ENCODE measurements around the gene FGD3.
"Not testable (repeated sequence)": the region's sequence is repeated elsewhere in the genome, so short reads cannot be mapped to it uniquely, and the experiment has no call there.

The FGD3 gene

DNA sequence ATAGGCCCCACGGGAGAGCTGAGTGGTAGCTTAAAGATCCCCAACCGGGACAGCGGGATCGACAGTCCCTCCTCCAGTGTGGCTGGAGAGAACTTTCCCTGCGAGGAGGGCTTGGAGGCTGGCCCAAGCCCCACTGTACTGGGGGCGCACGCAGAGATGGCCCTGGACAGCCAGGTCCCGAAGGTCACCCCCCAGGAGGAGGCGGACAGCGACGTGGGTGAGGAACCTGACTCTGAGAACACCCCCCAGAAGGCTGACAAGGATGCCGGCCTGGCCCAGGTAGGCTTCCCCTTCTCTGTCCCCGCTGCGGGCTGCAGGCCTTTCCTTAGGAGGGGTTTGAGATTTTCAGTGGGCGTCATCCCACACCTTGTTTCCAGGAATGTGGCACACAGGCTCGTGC, 29.1 kb downstream of the FGD3 start:
- DNase-seq = no peak

DNA sequence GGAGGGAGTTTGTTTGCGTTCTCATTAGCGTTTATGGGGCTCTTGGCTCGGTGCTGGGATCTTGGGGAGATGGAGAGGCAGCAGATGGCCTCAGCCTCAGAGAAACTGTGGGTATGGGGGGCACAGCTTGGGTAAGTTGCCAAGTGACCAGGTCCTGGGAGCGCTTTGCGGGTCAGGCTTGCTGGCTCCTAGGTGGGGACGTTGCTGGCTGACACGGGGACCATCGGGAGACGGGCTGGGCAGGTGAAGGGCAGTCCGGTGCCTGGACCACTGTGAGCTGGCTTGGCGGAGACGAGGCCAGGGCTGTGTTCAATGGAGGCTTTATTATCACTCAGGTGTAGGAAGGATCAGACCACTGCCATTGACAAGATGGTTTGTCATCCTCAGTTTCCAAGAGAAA, 30.0 kb downstream of the FGD3 start:
- no peak for DNase-seq

DNA sequence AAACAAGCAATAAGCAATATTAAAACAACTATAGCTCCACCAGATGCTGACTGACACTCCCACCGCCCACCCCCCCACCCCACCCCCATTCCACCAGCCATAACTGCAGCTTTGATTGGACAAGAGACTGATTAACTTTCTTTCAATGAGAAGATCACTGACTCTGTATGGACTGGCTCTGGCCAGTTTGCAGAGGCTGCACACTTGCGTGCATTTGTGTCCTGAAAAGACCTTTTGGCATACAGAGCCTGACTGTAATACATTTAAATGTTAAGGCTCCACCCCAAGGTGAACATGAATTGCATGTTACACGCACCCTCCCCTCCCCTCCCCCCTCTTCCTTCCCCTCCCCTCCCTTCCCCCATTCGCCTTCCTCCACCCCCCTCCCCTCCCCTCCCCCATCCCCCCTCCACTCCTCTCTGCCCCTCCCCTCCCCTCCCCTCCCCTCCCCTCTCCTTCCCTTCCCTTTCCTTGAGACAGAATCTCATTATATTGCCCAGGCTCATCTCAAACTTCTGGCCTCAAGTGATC, 31.1 kb downstream of the FGD3 start:
- DNase-seq = no peak

DNA sequence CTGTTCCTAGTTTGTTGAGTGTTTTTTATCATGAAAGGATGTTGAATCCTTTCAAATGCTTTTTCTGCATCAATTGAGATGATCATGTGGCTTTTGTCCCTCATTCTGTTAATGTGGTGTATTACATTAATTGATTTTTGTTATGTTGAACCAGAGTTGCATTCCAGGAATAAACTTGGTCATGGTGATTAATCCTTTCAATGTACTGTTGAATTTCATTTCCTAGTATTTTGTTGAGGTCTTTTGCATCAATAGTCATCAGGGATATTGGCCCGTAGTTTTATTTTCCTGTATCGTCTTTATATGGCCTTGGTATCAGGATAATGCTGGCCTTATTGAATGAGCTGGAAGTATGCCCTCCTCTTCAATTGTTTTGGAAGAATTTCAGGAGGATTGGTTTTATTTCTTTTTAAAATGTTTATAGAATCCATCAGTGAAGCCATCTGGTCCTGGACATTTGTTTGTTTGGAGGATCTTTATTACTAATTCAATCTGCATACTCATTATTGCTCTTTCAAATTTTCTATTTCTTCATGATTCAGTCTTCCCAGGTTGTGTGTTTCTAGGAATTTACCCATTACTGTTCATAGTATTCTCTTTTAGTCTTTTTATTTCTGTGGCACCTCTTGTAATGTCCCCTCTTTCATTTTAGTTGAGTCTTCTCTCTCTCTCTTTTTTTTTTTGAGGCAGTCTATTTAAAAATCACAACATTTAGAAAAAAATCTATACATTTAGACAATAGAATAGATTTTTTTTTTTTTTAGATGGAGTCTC, 32.1 kb downstream of the FGD3 start:
- DNase-seq = no peak

DNA sequence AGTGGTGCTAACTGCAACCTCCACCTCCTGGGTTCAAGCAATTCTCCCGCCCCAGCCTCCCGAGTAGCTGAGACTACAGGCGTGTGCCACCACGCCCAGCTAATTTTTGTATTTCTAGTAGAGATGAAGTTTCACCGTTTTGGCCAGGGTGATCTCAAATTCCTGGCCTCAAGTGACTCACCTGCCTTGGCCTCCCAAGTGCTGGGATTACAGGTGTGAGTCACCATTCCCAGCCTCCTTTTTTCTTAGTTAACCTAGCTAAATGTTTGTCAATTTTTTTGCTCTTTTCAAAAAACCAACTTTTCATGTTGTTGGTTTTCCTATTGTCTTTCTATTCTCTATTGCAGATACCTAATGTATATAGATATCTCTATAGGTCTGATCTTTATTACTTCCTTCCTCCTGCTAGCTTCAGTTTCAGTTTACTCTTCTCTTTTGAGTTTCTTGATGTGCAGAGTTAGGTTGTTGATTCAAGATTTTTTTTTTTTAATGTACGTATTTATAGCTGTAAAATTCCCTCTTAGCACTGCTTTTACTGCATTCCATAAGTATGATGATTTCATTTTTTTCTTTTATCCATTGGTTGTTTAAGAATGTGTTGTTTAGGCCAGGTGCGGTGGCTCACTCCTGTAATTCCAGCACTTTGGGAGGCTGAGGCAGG, 32.9 kb downstream of the FGD3 start:
- no peak for DNase-seq

DNA sequence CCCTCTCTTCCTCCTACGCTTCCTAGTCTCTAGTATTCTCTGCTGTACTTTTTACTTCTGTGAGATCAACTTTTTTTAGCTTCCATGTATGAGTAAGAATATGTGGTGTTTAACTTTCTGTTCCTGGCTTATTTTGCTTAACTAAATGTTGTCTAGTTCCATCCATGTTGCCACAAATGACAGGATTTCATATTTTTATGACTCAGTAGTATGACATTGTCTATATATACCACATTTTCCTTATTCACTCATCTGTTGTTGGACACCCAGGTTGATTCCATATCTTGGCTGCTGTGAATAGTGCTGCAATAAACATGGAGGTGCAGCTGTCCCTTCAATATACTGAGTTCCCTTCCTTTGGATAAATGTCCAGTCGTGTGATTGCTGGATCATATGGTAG, 34.8 kb downstream of the FGD3 start:
- no peak for DNase-seq

DNA sequence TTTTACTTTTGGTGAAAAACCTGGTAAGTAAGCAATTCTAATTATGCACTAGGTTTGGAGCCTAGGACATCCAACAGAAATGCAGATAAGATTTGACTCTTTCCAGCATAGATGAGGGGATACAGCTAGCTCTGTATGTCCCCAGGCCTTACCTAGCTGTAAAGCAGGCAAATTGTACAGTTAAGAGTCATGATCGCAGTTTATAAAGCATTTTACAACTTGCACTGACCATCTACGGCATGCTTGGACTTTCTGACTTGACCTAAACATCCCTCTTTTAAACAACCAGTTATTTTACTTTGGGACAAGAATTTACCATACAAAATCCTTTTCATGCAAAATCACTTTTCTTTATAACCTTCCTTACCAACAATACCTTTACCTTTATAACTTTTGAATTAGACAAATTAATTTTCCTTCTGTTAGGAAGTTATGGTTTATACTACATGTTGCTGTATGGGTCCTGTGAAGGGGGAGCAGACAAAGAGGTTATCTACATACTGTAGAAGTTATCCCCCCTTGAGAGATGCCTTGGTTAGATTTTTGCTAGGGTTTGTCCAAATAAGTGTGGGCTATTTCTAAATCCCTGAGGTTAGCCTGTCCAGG, 36.8 kb downstream of the FGD3 start:
- no peak for DNase-seq

DNA sequence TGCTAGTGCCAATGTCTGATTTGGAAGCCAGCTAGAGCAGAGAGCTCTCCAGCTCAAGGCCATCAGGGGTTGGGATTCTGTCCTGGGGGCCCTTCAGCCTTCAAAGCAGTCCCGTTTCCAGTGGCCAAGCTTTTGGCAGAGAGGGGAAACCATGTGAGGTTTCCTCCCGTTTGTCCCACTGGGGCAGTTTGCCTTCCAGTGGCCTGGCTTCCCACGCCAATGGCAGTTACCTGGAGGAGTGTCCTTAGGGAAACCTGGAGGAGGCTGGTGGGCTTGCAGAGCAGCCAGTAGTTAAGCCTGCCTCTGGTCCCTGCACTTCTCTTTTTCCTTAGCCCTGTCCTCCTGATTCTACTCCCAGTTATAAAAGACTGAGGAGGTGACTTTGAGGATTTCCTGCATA, 37.7 kb downstream of the FGD3 start:
- no peak for DNase-seq

DNA sequence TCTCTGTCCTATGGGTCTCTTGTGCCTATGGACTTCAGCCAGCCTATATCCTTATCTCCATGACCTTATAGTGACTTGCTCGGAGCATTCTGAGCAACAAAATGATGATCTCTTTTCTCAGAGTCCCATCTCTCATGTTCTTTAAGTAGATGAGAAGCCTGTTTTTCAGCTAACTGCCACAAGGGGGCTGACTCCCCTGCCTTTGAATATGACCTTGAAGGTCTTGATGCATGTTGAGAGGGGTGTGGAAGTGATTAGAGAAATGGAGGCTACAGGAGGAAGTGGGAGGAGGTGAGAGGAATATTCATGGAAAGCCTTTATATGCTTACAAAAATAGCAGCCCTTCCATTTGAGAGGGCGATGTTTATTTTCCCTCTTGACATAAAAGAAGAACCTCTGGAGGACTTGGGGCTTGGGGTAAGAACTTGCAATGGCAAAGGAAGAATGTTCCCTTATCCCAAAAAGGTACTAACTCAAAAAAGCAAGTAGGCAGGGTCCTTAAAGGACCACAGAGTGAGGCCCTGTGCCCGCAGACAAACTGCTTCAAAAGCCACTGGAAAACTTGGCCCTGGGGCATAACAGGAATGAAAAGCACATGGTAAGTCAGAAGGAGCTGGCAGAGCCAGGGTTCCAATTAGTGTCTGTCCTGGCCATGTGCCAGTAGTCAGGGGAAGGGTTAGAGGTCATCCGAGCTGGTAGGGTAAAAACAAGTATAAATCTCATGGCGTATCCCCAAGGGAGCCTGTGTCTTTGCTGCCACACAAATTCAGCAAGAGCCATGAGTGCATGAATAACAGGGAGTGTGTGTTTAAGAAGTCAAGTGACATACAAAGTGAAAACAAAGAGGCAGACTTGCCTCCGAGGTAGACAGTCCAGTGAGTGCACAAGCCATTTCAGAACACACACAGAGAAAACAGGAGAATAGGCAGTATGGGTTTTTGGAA, 39.1 kb downstream of the FGD3 start:
- no peak for DNase-seq

DNA sequence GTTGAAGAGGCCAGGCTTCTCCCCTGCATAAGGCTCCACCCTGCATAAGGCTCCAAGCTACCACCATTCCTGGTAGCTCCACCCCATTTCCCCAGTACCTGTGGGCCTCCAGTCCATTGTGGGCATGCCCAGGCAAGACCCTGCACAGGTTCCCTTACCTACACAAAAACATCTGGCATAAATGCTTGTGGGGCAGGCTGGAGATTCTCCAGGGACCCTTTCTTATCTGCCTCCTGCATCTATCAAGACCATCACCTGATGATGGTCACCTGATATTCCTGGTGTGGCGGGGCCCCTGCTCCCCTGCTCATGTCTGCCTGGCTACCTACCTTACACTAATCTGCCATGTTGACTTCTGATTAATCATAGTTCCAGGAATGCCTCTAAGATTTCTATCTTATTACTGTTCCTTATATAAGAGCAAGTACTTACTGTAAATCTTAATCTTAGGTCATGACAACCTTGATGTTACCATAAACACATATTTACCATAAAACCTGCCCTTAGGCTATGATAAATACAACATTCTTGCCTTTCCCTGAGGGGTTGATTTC, 41.0 kb downstream of the FGD3 start:
- no peak for DNase-seq

DNA sequence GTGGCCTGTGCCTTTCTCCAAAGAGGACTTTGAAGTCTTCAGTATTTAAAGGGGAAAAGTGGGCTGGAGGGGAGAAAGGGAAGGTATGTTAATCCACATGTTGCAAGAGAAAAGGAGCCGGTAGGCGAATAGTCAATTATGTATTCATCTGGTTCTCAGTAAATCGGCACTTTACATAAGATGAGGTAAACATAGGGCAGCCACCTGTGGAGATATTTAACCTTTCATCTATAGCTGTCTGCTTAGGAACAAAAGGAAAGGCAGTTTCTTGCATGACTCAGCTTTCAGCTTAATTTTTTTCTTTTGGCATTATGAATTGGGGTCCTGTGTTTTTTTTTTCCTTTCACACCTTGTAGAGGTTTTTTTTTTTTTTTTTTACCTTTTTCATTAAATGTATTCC, 42.2 kb downstream of the FGD3 start:
- DNase-seq = no peak

DNA sequence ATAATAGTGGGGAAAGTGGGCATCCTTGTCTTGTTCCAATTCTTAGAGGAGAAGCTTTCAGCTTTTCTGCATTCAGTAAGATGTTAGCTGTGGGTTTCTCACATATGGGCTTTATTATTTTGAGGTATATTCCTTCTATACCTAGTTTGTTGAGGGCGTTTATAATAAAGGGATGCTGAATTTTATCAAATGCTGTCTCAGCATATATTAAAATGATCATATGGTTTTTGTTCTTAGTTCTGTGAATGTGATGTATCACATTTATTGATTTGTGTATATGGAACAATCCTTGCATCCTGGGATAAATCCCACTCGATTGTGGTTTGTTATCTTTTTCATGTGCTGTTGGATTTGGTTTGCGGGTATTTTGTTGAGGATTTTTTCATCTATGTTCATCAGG, 43.1 kb downstream of the FGD3 start:
- DNase-seq = no peak

DNA sequence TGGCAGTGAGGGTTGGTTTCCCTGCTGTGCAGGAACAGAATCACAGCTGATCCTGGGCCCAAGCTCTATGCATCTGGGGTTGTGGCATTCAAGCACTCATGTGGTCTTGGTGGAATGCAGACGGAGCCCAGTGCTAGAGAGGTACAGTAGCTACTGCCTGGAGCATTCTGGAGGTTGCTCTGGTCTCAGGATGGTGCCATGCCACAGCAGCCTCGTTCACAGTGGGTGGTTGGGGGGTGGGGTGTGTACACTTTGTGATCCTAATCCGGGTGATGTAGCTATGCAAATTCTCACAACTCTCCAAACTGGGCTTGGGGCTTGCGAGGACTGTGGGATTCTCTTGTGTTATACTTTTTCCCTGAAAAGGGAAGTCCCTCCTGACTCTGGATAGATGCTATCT, 45.2 kb downstream of the FGD3 start:
- DNase-seq = no peak

DNA sequence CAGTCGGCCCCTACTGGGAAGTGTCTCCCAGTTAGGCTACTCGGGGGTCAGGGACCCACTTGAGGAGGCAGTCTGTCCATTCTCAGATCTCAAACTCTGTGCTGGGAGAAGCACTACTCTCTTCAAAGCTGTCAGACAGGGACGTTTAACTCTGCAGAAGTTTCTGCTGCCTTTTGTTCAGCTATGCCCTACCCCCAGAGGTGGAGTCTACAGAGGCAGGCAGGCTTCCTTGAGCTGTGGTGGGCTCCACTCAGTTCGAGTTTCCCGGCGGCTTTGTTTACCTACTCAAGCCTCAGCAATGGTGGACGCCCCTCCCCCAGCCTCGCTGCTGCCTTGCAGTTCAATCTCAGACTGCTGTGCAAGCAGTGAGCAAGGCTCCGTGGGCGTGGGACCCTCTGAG, 51.5 kb downstream of the FGD3 start:
- DNase-seq = not testable (repeated sequence)

DNA sequence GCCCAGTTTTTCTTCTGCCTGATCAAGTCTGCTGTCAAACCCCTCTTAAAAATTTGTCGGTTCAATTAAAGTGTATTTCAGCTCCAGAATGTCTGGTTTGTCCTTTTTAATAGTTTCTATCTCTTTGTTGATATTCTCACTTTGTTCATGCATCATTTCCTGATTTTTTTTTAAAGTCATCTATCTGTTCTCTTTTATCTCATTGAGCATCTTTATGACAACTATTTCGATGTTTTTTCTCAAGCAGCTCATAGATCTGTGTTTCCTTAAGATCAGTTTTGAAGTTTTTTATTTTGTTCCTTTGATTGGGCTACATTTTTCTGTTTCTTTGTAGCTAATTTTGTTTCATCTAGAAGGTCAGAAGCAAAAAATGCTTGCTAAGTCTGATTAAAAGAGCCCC, 53.7 kb downstream of the FGD3 start:
- no peak for DNase-seq

DNA sequence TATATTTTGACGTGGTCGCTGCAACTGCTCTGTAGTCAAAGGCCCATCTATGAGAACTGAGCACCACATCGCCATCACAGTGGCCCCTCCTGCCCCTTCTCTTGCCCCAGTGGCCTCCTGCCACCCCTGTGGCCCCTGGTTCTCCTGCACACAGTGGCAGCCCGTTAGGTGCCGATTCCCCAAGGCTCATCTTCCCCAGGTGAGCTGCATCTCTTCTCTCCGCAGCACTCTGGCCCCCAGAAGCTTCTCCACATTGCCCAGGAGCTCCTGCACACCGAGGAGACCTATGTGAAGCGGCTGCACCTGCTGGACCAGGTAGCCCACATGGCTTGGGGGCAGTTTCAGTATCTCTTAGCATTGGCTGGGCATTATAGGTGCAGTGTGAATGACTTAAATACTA, 55.4 kb downstream of the FGD3 start:
- DNase-seq = no peak

DNA sequence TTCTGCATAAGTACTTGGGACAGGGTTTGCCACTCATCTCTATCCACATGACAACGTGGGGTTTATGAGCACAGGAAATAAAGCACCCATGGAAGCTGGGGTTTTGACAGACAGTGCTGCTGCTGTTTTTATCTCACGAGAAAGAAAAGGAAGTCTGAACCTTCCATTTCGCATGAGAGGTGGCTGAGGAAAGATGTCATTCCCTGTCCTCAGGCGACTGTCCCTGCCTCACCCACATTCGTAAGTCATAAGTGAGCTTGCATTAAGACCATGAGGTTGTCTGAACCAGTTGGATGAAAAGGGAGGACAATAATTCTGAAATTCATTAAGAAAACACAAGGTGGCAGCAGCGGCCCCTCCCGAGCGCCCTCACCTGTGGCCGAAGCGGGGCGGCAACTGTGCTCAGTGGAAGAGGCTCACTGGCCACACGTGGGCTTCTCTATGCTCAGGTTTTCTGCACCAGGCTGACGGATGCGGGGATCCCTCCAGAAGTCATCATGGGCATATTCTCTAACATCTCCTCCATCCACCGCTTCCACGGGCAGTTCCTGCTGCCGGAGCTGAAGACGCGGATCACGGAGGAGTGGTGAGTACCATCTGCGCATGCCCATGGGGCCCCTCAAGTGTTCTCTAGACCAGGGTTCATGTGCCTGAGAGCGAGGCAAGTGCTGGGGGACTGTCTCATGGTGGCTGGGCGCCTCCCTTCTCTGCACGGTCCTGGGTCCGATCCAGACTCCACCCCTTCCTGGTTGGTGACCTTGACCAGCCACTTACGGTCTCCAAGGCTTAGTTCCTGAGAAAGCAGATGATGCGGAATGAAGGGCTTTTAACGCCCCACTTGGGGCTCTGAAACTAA, 56.5 kb downstream of the FGD3 start:
- DNase-seq = peak; percentile 56

DNA sequence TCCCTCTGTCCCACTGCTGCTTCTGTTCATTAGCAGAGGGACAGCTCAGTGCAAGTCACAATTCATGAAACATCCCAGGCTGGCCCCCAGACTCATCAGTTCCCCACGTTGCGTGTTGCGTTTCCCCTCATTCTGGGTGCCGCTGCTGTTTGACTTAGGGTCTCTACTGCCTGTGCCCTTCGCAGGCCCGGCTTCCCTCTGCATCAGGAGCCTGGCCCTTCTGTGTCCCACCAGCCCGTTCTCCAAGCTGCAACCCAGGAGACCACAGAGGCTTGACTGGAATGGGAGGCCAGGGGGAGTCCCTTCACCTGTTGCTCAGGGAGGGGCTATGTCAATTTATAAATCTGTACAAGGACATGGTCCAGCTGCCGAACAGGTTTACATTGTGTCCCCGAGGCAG, 57.2 kb downstream of the FGD3 start:
- no peak for DNase-seq

DNA sequence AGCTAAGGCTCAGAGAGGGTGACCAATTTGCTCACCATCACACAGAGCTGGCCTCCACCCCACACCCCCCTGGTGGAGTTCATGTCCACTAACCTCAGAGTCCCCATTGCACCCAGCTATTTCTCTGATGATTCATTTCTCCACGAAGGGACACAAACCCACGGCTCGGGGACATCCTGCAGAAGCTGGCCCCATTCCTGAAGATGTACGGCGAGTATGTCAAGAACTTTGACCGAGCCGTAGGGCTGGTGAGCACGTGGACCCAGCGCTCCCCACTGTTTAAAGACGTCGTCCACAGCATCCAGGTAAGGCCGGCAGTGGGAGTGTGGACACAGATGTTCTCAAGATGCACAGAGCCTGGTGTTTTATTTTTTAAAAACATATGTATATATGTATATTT, 58.6 kb downstream of the FGD3 start:
- DNase-seq = no peak

DNA sequence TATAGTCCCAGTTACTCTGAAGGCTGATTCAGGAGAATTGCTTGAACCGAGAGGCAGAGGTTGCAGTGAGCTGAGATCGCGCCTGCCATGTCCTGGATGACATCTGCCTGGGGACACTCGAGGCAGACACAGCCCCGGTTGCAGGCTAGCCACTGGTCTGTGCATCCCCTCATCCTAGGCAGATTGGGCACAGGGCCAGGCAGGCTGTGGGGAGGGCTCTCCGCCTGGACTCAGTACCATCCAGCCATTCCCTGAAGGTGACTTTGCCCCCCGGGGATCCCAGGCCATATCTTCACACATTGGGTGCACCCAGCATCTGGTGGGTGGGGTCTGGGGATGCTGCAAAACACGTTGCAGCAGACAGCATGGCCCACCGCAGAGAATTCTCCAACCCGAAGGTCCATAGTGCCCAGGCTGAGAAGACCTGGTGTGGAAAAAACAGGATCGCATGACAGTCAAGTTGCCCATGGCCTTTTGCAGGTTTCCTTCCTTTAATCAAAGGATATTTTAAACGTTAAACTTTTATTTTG, 60.3 kb downstream of the FGD3 start:
- no peak for DNase-seq

DNA sequence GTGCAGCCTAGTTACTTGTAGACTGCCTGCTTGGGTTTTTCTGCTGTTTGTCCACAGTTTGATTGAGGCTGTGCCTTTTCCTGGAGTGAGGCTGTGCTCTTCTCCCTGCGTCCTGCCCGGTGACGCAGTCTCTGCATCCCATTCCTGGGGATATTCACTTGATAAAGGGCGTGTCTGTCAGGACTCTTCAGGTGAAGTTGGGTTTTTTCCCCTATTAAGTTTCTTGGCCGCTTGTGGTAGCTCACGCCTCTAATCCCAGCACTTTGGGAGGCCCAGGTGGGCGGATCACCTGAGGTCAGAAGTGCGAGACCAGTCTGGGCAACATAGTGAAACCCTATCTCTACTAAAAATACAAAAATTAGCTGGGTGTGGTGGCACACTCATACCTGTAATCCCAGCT, 61.1 kb downstream of the FGD3 start:
- DNase-seq = no peak
